Activated effector memory CD4-positive, alpha-beta T cell treated with Interleukin-2 at 50 U/mL for 16 hours (primary cell): Measurements from ENCODE around the gene MRPL39.
"Not testable (repeated sequence)": the region's sequence is repeated elsewhere in the genome, so short reads cannot be mapped to it uniquely, and the experiment has no call there.

Source experiments
- DNase-seq: peaks from one replicate; pipeline ENCODE4 v3.0.0-alpha.2; 2020

MRPL39 gene

DNA sequence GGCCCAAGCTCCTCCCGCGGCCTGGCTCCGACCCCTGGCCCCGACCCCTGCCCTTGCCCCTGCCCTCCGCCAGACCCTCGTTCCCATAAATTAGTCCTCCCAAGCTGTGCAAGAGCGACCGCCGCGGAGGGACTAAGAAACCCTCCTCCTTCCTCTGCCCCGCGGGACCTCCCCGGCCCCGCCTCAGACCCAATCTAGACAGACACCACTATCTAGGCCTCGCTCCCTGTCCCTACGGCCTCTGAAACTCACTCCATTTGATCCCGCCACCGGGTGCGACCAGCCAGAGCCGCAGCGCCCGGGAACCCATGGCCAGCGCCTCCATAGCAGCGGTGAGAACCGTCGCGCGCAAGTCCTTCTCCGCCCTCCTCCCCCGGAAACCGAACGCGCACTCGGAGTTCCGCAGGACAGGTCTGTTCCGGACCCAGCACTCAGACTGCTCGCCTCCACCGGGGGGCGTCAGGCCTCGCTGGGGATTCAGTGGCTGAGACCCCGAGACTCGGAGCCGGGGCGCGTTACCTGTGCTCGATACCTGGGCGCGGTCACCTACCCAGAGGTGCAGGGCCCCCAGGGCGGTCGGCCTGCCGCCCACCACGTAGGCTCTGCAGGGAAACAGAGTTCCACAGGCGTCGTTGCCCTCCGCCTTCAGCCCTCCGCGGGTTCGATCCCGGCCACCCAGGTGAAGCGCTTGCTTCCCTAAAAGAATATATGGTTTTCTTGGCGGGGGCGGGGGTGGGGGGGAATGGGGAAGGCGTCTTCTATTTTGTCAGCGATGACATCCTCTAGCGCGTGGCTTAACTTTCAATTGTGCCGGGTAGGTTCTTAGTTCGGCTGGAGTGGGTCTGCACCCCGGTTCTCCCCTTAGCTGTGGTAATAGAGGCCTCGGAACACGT is at the start of gene MRPL39:
Gene MRPL39 (minus strand): TSS at position 331 of the 893 bp plus-strand sequence. CDS start 6 bp downstream, at position 325.
- DNase-seq: peak; percentile 81

DNA sequence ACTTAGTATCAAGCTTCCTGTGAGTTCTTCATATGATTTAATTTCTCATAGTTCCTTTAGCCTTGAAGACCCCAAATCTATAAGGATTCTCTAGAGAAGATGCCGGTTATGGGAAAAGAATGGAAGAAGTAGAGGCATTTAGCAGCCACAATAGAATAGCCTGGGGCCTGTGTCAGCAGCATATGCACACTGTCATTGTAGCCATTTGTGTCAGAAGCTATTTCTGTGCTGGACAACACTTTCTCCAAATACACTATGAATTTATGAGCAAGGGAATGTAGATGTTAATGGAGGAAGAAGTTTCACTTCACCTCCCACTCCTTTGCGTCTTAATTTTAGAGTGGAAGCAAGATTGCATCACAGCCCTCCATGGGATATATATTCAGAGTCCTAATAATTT is 49.1 kb upstream of the MRPL39 start:
- no peak for DNase-seq

DNA sequence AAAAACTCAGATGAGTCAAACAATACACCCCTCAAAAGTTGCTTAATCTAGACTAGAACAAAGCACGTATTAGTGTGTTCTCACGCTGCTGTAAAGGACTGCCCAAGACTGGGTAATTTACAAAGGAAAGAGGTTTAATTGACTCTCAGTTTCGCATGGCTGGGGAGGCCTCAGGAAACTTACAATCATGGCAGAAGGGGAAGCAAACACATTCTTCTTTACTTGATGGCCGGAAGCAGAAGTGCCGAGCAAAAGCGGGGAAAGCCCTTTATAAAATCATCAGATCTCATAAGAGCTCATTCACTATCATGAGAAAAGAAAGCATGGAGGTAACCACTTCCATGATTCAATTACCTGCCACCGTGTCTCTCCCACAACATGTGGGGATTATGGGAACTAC is 41.9 kb upstream of the MRPL39 start:
- DNase-seq: no peak

DNA sequence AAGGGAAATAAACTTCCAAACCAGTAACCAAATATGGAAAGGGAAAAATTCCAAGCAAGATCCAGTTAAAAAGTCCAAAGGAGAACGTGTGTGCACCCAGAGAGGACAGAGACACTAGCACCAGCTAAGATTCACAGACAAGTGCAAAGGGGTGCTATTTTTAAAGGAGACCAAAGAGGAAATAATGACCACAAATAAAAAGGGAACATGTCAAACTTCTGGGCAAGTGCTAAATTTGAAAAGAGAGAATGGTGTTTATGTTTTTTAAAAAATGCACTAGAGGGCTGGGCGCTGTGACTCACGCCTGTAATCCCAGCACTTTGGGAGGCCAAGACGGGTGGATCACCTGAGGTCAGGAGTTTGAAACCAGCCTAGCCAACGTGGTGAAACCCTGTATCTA is 40.4 kb upstream of the MRPL39 start:
- no peak for DNase-seq

DNA sequence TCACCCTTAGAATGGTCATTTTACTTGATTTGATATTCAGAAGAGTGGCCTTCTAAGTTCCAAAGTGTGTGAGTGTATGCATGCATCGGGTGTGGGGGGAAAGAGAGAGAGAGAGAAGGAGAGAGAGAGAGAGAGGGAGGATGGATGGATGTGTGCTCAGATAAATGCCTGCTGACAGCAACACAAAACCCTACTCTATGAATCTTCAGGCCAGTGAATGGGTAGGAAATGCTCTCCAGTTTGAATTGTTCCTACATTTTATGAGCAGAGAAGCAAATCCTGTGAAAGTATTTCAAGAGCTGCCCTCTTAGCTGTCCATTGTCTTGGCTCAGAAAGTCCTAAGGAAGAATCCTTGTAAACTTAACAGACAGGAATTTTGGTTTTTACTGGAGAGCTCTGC is 39.2 kb upstream of the MRPL39 start:
- no peak for DNase-seq

DNA sequence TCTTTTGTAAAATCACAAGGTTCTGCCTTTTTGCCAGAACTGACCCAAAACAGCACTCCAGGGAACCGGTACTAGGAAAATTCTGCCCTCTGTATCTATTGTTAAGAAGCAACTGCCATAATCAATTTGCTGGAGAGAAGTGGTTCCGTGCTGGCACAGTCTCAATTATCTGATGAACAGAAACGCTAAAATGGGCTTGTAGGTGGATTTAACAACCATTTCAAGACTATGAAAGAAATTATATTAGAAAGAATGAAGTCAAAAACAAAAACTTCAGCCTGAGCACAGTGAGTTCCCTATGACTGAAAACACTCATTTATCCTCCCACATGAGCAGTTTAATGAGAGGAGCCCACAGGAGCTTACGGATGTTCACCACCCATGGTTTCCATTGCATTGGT is 36.2 kb upstream of the MRPL39 start:
- no peak for DNase-seq

DNA sequence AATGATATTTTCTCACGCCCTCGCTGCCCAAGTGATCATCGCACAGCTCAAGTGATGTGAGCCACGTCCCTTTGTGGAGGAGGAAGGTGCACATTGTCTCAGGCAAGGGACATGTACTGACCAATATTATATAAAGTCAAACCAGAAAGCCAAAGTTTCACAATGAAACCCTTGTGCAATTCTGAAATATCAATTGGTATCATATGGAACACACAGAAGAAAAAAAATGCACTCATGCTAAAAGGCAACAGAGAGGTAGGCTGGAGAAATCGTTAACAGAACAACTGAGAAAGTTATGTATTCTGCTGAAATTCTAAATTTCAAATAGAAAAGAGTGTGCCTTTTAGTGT is 33.6 kb upstream of the MRPL39 start:
- DNase-seq: no peak

DNA sequence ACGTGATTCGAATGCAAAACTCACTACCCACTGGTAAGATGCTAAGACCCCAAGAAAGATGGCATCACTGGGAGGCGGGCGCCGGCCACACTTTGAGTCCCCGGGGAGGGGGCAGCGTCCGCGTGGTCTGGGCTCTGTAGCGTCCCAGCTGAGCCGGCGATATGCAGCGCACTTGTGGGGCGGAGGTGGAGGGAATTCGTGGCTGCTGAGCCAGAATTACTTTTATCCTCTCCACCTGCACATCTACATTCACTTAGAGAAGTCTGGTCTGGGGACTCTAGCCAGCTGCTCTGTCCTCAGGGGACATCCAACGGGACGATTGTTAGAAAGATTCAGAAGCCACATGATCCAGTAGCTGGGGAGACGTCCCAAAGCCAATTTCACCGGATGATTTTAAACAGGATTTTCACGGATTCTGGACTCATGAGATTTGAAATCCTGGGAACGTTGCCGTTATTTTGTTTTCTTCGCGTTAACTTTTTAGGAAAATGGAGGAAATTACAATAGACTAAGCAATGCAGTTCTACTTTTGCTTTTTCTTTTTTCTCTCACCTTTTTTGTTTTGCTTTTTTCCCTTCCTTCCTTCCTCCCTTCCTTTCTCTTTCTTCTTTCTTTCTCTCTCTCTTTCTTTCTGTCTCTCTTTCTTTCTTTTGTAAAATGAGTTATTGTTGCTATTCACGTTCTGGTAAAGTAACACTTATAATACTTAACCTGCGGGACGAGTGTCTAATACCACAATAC is 33.1 kb upstream of the MRPL39 start:
- no peak for DNase-seq

DNA sequence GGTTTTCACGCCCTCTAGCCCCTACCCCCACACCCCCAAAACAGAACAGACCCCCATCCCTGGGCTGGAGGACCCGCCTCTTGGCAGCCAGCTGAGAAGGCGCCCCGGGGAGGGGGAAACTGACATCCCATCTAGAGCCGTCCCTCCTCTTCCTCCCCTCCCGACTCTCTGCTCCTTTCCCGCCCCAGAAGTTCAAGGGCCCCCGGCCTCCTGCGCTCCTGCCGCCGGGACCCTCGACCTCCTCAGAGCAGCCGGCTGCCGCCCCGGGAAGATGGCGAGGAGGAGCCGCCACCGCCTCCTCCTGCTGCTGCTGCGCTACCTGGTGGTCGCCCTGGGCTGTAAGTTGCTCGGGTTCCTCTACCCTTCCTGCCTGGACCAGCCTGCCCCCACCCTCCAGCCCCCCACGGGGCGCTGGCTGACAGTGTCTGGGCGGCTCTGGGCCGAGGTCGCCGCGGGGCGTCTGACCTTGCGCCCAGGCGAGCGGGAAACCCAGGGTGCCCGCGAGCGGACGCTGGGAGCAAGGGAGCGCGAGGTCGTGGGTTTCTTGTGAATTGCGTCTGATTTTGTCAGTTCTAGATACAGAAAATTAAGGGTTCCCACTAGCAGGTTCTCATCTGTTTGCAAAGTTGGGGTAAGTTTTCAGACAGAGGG is 32.4 kb upstream of the MRPL39 start:
- peak; percentile 14 for DNase-seq

DNA sequence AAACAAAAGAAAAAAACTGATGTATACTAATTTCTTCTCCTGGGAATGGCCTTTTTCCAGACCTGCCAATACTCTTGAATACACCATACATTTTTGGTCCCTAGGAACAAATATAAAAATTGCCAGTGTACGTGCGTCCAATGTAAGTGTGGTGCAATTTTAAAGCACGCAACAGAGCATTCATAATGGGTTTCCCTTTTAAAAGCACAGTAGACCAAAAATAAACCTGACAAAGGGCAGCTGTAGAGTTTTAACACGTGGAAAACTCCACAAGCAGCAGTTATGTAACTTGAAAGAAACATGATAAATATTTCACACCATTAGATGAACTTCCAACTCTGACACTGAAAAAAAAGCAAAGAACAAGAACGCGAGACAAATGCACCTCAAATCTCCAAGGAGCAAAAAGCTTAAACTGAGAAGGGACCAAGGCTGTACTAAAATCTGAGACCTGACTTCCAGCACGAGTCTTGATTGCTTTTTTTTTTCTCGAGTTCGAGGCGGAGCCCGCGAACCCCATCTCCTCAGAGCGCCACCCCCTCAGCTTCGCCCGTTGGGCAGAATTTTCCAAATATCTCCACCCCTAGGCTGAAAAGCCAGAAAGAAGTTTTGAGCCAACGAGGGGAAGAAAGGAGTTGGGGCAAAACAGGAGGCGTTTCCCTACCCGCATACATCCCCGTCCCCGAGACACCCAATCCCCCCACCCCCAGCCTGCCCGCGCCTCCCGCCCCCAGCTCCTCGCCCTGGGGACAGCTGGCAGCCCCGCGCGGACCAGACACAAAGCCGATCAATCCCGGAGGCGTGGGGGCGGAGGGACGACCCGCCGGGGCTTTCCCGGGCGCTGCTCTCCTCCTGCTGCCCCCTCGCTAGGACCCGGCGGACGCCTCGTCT is 31.6 kb upstream of the MRPL39 start, which contains the start of gene JAM2:
Gene JAM2 (plus strand): TSS at position 599 of the 891 bp plus-strand sequence. CDS start 564 bp downstream, outside the sequence.
- DNase-seq: peak; percentile 1

DNA sequence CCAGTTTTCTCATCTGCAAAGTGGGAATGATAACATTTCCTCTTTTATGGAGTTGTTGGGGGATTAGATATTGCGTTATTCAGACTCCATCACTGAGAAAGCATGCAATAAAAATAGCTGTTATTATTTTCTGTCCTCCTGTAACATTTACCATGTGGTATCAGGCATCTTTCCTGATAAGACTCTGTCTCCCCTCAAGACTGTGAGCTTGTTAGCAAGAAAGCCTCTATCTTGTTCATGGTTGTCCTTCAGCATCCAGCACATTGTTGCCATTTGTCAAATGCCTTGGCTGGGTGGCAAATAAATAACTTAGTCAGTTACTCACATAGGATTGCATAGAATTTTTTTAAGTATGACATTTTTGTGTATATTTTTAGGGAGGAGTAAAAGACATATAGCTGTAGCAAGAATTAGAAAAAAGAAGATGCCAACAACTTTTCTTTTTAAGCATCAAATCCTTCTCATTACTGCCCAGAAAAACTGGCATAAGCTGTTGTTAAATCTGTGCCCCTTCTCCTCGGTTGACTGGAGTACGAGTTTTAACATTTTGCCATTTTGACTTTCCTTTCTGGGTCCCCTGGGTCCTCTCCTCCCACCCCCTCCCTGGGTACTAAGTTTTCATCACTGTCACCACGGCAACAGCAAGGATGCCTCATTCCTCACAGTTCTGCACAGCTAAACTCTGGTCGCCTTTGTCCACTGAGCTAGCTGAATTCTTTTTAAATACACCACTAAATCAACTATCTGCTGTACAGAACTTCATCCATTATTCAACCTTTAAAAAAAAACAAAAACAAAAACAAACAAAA is 30.8 kb upstream of the MRPL39 start:
- DNase-seq: no peak

DNA sequence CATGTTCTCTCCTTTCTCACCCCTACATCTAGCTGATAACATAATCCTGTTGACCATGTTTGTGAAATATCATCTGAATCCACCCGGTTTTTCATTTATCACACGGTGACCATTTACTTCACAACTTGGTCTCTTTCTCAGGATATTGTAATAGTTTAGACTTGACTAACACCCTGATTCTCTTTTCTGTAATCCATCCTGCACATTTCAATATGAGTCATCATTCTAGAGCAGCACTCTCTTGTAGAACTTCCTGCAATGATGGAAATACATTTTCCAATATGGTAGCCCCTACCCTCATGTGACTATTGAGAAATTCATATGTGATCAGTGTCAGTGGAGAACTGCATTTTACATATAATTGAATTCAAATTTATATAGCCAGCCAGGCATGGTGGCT is 29.4 kb upstream of the MRPL39 start:
- DNase-seq: no peak

DNA sequence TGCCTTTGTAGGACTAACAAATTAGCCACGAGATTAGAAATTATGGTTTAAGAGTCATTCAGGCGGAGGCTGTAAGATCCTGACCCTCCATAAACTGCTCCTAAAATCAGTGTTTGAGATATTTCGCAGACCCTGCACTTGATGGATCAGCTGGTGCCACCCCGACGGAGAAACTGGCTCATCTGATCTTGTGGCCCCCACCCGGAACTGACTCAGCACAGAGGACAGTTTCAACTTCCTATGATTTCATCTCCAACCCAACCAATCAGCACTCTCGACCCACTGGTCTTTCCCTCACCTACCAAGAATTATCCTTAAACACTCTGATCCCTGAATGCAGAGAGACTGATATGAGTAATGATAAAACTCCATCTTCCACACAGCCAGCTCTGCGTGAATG is 28.0 kb upstream of the MRPL39 start:
- no peak for DNase-seq

DNA sequence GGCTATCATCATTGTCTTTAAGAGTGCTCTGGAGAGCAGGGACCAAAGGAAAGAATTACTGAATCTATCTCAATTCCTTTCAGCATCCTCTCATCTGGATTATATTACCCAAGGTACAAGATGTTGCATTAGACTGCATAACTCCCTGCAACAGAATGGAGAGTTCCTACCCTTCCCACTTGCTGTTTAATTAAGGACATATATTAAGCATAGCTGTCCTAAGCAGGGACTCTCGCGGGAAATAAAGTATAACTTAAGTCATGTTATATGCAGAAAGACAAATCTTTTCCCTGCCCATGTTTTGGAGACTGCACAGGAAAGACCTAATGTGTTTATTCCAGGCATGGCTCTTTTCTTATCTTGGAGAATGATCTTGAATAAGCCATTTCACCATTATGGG is 25.0 kb upstream of the MRPL39 start:
- DNase-seq: no peak

DNA sequence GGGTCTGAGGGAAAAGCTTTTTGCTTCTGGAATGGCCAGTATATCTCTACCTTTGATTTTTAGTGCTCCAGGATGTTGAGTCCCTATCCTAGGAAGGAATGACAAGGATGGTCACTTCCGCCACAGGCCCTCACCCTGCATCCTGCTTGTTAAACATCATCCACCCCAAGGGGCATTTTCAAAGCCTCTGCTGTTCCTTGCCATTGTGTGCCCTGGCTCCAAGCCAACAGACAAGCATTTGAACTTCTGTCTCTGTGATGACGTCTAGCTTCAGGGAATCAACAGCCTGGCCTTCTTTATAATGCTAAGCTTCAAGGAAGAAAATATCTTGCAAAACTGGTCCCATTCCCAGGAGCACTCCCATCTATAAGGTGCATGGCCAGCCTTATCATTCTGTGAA is 19.5 kb upstream of the MRPL39 start:
- DNase-seq: no peak

DNA sequence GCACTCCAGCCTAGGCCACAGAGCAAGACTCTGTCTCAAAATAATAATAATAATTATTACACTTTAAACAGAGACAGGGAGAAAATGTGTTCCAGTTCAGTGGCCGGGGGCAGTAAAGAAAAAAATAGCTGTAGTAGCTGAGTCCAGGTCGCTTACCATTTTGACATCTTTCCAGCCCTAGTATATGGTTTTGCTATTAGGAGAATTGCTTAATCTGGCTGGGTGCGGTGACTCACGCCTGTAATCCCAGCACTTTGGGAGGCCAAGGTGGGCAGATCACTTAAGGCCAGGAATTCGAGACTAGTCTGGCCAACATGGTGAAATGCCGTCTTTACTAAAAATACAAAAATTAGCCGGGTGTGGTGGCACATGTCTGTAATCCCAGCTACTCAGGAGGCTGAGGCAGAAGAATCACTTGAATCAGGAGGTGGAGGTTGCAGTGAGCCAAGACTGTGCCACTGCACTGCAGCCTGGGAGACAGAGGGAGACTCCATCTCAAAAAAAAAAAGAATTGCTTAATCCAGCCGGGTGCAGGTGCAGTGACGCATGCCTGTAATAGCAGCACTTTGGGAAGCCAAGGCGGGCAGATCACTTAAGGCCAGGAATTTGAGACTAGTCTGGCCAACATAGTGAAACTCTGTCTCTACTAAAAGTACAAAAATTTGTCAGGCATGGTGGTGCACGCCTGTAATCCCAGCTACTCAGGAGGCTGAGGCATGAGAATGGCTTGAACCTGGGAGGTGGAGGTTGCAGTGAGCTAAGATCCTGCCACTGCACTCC is 18.7 kb upstream of the MRPL39 start:
- not testable (repeated sequence) for DNase-seq

DNA sequence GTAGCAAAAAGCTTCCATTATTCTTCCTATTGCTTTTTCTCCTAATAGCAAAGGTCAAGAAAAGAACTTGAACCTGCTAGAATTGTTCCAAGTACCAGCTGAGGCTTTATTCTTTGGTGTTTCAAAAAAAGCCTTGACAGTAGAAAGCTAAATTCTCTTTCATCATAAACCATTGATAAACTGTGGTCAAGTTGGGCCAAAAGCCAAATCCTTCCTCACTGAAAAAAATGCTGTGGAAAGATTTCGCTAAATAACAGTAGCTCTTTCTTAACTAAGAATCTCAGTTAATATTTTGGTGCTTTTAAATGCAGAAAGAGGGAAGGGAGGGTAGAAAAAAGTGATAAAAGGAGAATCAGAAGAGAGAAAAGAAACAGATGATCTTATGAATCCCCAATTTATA is 17.8 kb upstream of the MRPL39 start:
- no peak for DNase-seq

DNA sequence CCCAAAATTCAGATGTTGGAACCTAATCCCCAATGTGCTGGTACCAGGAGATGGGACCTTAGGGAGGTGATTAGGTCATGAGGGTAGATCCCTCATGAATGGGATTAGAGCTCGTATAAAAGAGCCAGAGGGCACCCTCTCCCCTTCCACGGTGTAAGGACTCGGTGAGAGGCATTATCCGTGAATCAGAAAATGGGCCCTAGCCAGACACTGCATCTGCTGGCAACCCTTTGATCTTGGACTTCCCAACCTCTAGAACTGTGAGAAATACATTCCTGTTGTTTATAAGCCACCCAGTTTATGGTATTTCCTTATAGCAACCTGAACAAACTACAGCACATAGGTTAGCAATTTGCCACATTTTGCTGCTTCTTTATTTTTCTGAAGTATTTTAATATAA is 17.2 kb upstream of the MRPL39 start:
- no peak for DNase-seq

DNA sequence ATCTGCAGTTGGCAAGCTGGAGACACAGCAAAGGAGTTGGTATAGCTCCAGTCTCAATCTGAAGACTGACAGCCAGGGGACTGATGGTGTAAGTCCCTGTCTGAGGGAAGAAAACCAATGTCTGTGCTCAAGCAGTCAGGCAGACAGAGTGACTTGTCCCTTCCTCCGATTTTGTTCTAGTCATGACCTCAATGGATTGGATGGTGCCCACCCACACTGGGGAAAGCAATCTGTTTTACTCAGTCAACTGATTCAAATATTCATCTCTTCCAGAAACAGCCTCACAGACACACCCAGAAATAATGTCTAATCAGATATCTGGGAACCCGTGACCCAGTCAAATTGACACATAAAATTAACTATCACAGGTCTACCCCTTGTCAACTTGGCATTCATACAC is 11.9 kb upstream of the MRPL39 start:
- no peak for DNase-seq

DNA sequence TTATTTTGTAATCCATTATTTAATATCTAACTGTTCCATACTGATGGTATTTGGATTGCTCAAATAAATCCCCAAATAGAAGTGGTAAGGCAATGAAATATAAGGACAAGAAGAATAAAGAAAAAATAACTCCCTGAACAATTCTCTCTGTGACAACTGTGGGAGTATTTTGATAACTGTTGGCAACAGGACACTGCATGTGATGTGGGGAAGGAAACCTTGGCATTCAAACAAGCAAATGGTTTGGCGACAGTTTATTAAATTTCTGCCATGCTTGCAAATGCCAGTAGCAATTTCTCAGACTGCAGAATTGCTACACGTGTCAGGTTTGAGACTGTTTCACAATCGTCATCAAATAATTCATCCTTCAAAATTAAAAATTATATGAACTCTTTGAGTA is 8.6 kb upstream of the MRPL39 start:
- no peak for DNase-seq

DNA sequence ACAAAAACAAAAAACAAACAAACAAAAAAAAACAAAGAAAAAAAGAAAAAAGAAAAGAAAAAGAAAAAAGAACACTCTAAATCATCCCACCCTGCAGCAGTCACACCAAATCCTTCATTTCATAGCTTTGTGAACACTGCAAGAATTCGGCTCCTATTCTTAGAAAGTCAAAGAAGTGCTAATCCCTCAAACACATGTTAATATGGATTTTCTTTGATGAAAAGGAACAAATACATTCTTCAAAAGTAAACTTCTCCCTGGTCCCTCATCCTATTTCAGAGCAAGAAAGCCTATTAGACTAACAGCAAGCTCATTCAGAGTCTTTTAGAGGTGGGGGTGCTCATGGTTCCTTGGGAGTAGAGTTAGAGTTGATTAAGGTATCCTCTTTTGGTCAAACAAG is 7.2 kb upstream of the MRPL39 start:
- no peak for DNase-seq
